SKM-1 treated with dmso at 0.1 percent for 144 hours (cell line): ENCODE data around the gene AGRN.
"Not testable (repeated sequence)": the region's sequence is repeated elsewhere in the genome, so short reads cannot be mapped to it uniquely, and the experiment has no call there.

Experiments
- DNase-seq: peaks from one replicate; lab custom pipeline; 2025; ENCODE audit not compliant: unreplicated experiment; lab: John Stamatoyannopoulos, UW

AGRN gene

DNA sequence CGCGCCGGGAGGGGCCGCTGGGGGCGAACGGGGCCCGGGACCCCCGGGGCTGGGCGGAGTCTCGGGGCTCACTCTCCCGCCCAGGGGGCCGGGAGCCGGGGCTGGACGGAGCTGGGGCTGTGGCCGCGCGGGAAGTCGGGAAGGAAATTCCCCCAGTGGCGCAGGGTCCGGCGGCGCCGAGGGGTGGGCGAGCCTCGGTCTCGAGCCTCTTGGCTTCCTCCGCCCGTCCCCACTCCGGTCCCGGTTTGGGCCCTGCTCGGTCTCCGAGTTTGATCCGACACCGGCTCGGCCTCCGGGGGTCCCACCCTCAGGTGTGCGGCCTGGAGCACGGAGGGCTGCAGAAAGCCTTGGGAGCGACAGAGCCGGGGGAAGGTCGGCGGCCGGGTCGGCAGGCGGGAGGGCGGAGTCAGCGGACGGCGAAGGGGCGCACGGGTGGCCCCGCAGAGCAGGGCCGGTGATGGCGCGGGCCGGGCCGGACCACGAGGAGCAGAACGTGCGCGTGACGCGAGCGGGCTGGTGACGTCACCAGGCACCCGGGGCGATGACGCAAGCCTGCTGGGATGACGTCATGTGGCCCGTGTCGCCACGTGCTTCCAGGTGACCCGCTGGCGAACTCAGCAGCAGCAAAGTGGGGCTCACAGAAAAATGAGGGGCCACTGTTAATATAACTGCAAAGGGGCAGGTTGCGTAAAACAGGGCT is 19.4 kb upstream of the AGRN start:
- DNase-seq, result no peak

DNA sequence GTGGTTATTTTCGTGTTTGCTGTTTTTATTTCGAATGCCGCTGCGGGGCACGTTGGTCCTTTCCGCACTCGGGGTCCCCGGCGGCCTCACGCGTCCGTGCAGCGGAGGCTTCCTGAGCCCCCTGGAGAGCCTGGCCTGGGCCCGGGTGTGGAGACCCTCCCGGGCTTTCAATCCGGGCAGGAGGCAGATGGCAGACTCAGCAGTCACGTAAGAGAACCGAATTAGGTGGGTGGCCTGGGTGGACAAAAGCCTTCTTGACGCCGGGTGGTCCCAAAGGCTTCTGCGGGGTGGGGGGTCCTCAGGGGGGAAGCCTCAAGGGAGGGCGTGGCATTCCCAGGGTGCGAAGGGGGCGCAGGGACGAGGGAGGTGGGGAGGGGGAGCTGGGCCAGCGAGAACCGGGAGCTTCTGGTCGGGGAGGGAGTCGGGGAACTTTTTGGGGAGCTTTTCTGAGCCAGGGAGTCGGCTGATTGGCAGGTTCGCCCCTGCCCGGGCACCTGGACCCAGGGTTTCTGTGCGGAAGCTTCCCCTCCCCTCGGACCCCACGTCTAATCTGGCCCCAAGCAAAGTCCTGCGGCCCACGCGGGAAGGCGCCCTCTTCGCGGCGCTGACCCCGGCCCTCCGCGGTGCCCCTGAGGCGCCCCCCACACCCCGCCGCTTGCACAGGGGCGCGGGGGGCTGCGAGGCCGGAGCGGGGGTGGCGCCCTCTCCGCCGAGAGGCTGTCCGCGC is 18.7 kb upstream of the AGRN start:
- DNase-seq, result no peak

DNA sequence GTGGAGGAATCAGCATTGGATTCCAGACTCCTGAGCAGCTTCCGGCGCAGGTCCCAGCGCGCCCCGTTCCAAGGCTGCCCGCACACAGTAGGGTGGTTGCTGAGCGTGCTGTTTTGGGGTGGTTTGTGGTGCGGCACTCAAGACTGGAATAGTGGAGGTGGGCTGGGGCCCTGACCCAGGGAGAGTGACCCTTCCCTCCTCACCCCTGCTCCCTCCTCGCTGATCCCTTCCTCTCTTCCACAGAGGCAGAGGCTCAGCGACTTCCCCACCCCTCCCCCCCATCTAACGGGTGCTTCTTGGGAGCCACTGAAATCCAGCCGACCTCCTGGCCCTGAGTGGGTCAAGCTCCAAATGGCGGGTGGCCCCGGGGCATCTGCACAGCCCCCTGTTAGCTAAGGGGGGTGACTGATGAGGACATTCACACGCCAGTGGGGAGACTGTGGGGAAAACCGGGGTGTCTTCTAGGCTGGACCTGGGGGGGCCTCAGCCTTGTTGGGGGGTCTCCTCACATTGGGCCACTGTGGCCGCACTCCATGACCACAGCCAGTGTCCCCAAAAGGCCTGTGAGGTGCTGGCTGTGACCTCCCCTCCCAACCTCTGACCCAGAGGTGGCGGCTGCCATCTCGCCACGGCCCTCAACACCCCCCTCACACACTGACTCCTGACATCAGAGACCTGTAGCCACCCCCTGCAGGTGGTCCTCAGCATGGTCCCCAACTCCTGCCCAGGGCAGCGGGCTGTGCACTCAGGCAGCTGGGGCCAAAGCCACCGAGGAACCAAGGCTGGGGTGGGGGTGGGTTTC is 16.1 kb upstream of the AGRN start:
- DNase-seq, result no peak

DNA sequence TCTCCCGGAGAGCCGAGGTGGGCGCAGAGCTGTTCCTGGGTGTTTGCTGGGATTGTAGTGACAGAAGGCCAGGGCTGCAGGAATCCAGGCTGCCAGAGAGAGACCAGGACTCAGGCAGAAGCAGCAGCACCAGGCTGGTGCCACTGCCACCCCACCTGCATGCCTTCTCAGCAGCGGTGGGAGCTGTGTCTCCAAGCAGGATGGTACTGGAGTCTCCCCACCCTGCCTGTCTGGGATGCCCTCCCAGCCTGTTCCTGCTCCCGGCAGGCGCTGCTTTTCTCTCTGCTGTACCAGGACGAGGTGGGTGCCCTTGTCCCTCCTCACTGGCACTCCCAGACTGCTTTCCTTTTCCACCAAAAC is 15.5 kb upstream of the AGRN start:
- DNase-seq, result no peak

DNA sequence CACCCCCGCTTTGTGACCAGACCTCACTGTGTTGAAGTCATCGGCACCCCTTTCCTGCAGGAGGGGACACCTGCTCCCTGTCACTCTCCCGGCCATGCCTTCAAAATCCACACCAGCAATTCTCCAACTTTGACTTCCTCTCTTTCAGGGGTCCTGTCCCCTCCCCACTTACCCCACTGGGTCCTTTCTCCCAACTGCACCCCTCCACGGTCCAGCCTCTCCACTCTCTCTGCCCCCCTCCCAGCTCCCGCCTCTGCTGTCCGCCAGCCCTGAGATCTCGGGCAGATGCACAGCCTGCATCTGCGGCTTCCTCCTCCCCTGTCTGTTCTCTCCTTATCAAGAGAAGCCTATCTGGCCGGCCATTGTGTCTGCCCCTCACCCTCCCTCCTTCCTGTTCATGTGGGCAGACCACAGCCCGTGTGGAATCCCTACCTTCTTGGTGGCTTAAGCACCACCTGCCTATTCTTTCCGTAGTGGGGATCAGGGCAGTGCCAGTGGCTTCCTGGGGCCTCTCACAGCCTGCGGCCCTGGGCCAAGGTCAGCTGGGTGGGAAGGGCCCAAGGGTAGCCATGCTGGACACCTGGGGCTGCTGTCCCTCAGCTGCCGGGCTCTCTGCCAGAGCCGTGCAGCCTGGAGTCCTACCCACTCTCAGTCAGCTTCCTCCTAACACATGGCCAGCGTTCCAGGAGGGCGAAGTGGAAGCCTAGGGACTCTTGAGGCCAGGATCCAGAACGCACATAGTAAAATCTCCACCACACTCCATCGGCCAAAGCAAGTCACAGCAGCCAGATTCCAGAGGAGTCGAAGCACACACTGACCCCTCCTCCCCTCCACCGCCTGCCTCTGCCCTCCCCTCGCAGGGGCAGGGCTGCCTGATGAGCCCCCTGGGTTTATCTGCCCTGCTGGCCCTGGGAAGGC is 14.9 kb upstream of the AGRN start:
- DNase-seq, result no peak

DNA sequence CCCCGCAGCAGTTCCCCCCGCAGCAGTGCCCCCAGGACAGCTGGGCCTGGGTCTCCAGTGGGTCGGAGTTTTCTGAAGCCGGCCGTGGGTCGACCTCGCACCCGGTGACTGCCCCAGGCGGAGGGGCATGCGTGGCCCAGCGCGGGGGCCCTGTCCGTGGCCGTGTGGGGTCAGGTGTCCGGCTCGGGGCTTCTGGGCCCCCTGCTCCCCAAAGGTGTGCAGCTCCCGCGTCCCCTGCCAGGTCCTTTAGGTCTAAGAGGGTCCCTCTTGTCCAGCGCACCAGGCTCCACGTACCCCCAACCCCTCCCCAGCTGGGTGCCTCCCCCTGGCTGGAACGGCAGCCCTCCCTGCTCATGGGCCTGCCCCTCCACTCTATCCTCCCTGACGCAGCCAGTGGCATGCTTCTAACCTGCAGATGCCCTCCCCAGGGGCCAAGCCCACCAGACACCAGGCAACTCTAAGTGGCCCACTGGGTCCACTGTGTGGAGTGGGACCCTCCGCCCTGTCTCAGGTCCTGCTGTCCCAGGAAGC is 14.1 kb upstream of the AGRN start:
- DNase-seq, result no peak

DNA sequence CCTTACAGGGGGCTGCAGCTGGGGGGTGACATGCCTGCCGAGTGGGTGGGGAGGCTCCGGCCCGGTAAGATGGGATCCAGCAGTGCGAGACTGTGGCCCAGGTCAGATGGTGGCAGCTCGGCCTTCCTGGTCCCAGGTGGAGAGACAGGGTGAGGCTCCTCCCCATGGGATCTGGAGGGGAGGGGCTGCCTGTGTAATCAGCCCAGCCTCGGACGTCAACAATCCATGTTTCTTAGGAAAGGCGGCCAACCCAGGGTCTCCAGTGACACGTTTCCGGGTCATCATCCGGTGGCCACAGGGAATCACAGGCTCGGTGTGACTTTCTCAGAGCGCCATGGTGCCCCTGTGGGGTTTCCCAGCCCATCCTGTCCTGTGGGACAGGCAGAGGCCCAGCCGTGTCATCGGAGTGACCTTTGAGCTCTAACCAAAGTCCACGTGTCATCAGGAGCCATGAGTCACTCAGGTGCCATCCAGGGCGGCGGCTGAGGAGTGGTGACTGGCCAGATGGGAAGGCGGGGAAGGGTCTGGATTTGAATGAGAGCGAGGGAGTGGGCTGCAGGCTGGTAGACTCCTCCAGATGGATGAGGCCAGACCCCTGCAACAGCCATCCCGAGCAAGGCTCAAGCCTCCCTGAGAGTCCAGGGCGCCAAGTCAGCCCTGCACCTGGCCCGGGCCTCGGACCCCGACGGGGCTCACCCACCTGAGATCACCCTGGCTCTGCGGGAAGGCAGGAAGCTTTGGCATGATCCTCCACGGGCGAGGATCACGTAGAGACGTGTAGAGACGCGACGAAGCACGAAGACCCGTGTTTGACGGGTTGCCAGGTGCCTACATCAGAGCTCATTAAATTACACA is 13.4 kb upstream of the AGRN start:
- DNase-seq, result no peak

DNA sequence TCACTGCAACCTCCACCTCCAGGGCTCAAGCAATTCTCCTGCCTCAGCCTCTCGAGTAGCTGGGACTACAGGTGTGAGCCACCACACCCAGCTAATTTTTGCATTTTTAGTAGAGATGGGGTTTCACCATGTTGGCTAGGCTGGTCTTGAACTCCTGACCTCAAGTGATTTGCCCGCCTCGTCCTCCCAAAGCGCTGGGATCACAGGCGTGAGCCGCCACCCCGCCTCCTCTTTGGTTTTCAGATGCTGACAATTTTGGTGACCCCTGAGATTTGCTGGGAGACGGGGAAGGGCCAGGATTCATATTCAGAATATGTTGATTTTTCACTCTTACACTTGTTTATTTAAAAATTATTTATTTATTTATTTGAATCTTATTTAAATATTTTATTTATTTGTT is 9.8 kb upstream of the AGRN start:
- DNase-seq, result not testable (repeated sequence)

DNA sequence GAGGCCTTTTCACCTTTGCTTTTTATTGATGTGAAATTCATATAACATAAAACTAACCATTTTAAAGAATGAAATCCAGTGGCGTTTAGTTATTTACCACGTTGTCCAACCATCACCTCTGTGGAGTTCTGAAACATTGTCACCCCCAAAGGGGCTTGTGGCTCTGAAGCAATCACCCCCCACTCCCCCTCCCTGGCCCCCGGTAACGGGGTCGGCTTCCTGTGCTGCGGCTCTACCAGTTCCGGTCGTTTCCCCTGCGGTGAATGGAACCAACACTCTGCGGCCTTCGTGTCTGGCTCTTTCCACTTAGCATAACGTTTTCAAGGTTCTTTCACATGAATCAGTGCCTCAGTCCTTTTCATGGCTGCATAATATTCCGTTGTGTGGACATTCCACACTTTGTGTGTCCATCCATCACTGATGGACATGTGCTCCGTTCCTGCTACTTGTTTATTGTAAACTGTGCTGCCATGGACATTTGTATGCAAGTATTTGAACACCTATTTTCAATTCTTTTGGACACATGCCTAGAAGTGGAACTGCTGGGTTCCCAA is 8.4 kb upstream of the AGRN start:
- DNase-seq, result no peak

DNA sequence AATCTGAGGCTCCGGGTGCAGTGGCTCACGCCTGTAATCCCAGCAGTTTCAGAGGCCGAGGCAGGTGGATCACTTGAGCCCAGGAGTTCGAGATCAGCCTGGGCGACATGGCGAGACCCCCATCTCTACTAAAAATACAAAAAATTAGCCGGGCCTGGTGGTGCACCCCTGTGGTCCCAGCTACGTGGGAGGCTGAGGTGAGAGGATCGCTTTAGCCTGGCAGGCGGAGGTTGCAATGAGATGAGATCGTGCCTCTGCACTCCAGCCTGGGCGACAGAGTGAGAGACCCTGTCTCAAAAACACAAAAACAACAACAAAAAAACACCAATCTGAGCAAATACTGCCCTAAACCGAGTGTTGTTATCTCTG is 7.2 kb upstream of the AGRN start:
- not testable (repeated sequence) for DNase-seq

DNA sequence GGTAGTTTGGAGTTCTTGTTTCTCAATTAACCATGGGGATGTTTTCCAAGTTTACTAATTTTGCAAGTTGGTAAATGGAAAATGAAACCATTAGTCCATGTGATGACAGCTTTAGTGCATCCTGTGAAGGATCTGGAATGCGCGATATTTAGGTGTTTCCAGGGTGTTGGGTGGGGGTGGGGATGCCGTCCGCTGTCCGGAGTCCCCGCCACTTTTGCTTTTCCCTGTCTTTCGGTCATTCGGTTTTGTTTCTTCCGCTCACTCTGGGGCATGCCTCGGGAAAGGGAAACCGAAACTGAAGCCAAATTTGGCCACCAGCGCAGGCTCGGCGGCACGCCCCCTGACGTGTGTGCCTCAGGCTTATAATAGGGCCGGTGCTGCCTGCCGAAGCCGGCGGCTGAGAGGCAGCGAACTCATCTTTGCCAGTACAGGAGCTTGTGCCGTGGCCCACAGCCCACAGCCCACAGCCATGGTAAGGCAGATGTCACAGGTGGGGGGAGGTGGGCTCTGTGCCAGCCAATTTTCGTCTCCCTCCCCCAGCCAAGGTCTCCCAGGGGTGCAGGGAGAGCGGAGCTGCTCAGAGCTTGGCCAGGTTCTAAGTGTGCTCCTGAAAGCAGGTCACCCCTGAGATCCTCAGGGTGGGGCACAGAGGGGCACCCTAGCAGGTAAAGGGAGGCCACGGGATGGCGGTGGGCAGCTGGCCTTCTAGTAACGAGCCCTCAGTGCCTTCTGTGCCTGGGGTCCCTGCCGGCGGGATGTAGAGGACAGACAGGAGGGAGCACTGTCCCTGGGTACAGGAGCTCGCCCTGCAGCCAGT is 6.6 kb upstream of the AGRN start, which contains the start of gene ISG15:
Gene ISG15, plus strand, starts transcription at position 393 of the 817 bp plus-strand sequence. Its CDS starts 77 bp downstream, at position 470.
- DNase-seq, result peak; percentile 65

DNA sequence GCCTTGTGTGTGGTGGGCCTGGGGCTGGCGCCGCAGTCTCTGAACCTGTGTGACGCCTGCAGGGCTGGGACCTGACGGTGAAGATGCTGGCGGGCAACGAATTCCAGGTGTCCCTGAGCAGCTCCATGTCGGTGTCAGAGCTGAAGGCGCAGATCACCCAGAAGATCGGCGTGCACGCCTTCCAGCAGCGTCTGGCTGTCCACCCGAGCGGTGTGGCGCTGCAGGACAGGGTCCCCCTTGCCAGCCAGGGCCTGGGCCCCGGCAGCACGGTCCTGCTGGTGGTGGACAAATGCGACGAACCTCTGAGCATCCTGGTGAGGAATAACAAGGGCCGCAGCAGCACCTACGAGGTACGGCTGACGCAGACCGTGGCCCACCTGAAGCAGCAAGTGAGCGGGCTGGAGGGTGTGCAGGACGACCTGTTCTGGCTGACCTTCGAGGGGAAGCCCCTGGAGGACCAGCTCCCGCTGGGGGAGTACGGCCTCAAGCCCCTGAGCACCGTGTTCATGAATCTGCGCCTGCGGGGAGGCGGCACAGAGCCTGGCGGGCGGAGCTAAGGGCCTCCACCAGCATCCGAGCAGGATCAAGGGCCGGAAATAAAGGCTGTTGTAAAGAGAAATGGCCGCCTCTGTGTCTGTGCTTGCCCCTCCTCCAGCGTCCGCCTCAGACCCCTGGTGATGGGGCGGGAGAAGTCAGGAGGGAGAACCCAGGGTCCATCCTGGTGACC is 5.8 kb upstream of the AGRN start:
- DNase-seq, result no peak

DNA sequence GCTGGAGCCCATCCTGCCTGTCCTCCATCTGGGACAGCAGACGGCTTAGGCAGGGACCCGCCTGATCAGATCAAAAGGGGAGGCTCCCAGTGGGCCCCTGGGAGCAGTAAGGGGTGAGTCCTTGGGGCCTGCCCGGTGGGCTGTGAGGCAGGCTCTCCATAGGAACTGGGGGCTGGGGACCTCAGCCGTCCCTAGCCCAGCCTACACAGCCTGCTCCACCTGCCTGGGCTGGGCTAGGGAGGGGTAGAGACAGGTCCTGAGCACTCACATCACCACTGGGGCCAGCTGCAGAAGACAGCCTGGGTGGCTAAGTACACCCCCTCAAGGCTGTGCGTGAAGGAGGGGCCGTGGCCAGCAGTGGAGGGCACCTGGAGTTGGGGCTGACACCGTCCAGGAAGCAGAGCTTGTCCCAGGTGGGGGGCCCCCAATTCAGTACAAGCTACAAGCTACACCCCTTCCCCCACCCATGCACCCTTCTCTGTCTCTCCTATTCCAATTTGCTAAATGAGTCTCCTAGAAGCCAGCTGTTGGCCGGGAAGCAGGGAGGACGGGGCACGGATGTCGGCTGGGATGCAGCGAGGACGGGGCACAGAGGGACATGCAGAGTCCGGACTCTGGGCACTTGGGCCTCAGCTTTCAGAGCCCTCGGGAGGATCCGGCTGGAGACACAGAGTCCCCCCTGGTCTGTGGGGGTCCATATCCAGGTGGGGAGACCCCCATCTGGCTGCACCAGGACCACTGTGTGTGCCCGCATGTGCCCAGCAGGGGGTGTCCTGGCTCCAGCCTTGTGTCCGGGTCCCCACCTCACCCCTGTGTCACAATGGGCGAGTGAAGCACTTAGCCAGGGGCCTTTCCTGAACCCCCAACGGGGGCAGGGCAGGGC is 4.9 kb upstream of the AGRN start:
- peak; percentile 15 for DNase-seq

DNA sequence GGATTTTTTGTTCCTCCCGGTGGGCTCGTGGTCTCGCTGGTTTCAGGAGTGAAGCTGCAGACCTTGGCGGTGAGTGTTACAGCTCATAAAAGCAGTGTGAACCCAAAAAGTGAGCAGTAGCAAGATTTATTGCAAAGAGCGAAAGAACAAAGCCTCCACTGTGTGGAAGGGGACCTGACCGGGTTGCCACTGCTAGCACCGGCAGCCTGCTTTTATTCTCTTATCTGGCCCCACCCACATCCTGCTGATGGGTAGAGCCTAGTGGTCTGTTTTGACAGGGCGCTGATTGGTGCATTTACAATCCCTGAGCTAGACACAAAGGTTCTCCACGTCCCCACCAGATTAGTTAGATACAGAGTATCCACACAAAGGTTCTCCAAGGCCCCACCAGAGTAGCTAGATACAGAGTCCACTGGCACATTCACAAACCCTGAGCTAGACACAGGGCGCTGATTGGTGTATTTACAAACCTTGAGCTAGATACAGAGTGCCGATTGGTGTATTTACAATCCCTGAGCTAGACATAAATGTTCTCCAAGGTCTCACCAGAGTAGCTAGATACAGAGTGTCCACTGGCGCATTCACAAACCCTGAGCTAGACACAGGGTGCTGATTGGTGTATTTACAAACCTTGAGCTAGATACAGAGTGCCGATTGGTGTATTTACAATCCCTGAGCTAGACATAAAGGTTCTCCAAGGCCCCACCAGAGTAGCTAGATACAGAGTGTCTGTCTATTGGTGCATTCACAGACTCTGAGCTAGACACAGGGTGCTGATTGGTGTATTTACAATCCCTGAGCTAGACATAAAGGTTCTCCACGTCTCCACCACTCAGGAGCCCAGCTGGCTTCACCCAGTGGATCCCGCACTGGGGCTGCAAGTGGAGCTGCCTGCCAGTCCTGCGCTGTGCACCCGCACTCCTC is 2.3 kb upstream of the AGRN start:
- not testable (repeated sequence) for DNase-seq

DNA sequence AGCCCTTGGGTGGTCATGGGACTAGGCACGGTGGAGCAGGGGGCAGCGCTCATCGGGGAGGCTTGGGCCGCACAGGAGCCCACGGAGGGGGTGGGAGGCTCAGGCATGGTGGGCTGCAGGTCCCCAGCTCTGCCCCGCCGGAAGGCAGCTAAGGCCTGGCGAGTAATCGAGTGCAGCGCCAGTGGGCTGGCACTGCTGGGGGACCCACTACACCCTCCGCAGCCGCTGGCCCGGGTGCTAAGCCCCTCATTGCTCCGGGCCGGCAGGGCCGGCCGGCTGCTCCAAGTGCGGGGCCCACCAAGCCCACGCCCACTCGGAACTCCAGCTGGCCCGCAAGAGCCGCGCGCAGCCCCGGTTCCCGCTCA is 1.6 kb upstream of the AGRN start:
- DNase-seq, result not testable (repeated sequence)
